H1 (cell line): ENCODE data around the gene LUC7L3.

Experiments used
- CHD2 ChIP-seq: IDR thresholded peaks from 2 replicates; pipeline ENCODE4 v1.6.1; 2012; ENCODE audit warnings: low read length, improper control_type of control experiment
- EZH2 ChIP-seq: fragments of 200-600 bp; sonication (generic); IDR thresholded peaks from 2 replicates; pipeline ENCODE4 v1.7.1; 2012; ENCODE audit warnings: low read depth, mild to moderate bottlenecking, moderate library complexity, low read length, inconsistent platforms; ENCODE audit not compliant: severe bottlenecking
- POLR2A ChIP-seq, 2 experiments: IDR thresholded peaks; 1 replicate in 1 of 2; 2 replicates in 1 of 2; pipeline ENCODE4 v1.6.1; 2011; ENCODE audit warnings: low read depth in 2 of 2, low read length in 2 of 2, mild to moderate bottlenecking in 2 of 2; ENCODE audit errors: control extremely low read depth in 1 of 2
- POLR2AphosphoS5 ChIP-seq: IDR thresholded peaks from 2 replicates; pipeline ENCODE4 v1.6.1; 2011; ENCODE audit warnings: low read depth, low read length
- POU5F1 ChIP-seq: IDR thresholded peaks from 2 replicates; pipeline ENCODE4 v1.6.1; 2011; ENCODE audit warnings: low read depth, mild to moderate bottlenecking, low read length, moderate library complexity
- TF ChIP-seq, protein P1 (sequence below), 3 experiments: IDR thresholded peaks; 1 replicate in 2 of 3; 2 replicates in 1 of 3; pipeline versions ENCODE4 v1.5.1 to v1.6.1; 2011; ENCODE audit warnings: low read length in 3 of 3, mild to moderate bottlenecking in 3 of 3, inconsistent platforms in 2 of 3, low read depth in 1 of 3, moderate library complexity in 1 of 3; ENCODE audit not compliant: insufficient read depth in 1 of 3; ENCODE audit errors: control extremely low read depth in 1 of 3

DNA sequence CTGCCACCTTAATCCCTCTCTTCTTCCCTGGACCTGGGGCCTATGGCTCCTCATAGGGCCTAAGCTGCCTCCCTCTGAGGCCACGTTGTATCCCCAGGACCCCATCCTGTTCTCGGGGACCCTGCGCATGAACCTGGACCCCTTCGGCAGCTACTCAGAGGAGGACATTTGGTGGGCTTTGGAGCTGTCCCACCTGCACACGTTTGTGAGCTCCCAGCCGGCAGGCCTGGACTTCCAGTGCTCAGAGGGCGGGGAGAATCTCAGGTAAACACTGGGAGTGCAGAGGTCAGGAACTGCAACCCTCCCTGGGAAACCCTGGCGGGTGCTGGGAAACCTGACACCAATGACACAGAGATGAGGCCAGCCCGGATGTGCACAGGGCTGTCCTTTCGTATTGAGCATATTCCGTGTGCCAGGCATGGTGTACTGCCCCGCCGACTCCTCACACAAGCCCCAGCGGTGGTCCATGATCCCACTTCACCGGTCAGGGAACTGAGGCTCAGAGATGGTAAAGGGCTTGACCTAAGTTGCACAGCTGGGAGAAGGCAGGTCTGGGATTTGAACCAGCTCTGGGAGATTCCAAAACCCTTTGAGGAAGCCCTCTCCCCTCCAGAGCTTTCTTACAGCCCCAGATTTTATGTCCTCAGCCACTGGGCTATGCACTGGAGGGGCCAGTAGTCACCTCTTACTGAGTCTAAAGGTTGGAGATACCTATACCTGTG lies 34.6 kb upstream of the LUC7L3 start:
- TF ChIP-seq, protein P1, sequence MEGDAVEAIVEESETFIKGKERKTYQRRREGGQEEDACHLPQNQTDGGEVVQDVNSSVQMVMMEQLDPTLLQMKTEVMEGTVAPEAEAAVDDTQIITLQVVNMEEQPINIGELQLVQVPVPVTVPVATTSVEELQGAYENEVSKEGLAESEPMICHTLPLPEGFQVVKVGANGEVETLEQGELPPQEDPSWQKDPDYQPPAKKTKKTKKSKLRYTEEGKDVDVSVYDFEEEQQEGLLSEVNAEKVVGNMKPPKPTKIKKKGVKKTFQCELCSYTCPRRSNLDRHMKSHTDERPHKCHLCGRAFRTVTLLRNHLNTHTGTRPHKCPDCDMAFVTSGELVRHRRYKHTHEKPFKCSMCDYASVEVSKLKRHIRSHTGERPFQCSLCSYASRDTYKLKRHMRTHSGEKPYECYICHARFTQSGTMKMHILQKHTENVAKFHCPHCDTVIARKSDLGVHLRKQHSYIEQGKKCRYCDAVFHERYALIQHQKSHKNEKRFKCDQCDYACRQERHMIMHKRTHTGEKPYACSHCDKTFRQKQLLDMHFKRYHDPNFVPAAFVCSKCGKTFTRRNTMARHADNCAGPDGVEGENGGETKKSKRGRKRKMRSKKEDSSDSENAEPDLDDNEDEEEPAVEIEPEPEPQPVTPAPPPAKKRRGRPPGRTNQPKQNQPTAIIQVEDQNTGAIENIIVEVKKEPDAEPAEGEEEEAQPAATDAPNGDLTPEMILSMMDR (IDR thresholded peaks at IDR 0.05; ENCODE audit: control extremely low read depth in 1 of 3, insufficient read depth in 1 of 3, low read depth in 1 of 3, low read length in 3 of 3), result no peak
- TF ChIP-seq POU5F1, result no peak
- no peak for TF ChIP-seq EZH2
- no peak for TF ChIP-seq CHD2
- no peak for TF ChIP-seq POLR2AphosphoS5
- no peak for TF ChIP-seq POLR2A (IDR thresholded peaks at IDR 0.05; ENCODE audit: control extremely low read depth in 1 of 2, low read depth in 2 of 2, low read length in 2 of 2)
